NCI-H446 treated with DMSO at 0.1 percent for 48 hours (cell line): ENCODE measurements around the gene SLC1A1.
"Not testable (repeated sequence)": the region's sequence is repeated elsewhere in the genome, so short reads cannot be mapped to it uniquely, and the experiment has no call there.

Experiments used
- DNase-seq: peaks from one replicate; lab custom pipeline; 2025; lab: John Stamatoyannopoulos, UW

Gene SLC1A1

GRCh38 chr9:4506490-4506889 lies 16.2 kb downstream of the SLC1A1 start:
- no peak for DNase-seq

- DNase-seq, result no peak
Observed at GRCh38 chr9:4507306-4508130, 17.2 kb downstream of the SLC1A1 start.

GRCh38 chr9:4508246-4508906 lies 18.1 kb downstream of the SLC1A1 start:
- DNase-seq, result no peak

GRCh38 chr9:4508907-4509589 lies 18.8 kb downstream of the SLC1A1 start:
- no peak for DNase-seq

GRCh38 chr9:4509590-4509984 lies 19.3 kb downstream of the SLC1A1 start:
- DNase-seq, result no peak

GRCh38 chr9:4510546-4511322 lies 20.5 kb downstream of the SLC1A1 start:
- DNase-seq, result no peak

- DNase-seq, result no peak
Observed at GRCh38 chr9:4514252-4515128, 24.2 kb downstream of the SLC1A1 start.

- peak; percentile 66 for DNase-seq
Observed at GRCh38 chr9:4515958-4516375, 25.7 kb downstream of the SLC1A1 start.

- DNase-seq, result no peak
Observed at GRCh38 chr9:4517274-4517673, 27.0 kb downstream of the SLC1A1 start.

GRCh38 chr9:4519604-4520003 lies 29.3 kb downstream of the SLC1A1 start:
- no peak for DNase-seq

- DNase-seq, result no peak
Observed at GRCh38 chr9:4520055-4520454, 29.8 kb downstream of the SLC1A1 start.

- DNase-seq, result no peak
Observed at GRCh38 chr9:4530375-4530774, 40.1 kb downstream of the SLC1A1 start.

GRCh38 chr9:4530831-4531230 lies 40.6 kb downstream of the SLC1A1 start:
- not testable (repeated sequence) for DNase-seq

GRCh38 chr9:4531355-4531754 lies 41.1 kb downstream of the SLC1A1 start:
- DNase-seq, result not testable (repeated sequence)

GRCh38 chr9:4533881-4534280 lies 43.6 kb downstream of the SLC1A1 start:
- DNase-seq, result not testable (repeated sequence)

GRCh38 chr9:4536196-4536595 lies 45.9 kb downstream of the SLC1A1 start:
- not testable (repeated sequence) for DNase-seq

- no peak for DNase-seq
Observed at GRCh38 chr9:4537581-4537980, 47.3 kb downstream of the SLC1A1 start.

- DNase-seq, result no peak
Observed at GRCh38 chr9:4538107-4538506, 47.8 kb downstream of the SLC1A1 start.

GRCh38 chr9:4538621-4539020 lies 48.4 kb downstream of the SLC1A1 start:
- no peak for DNase-seq

- no peak for DNase-seq
Observed at GRCh38 chr9:4540425-4540824, 50.2 kb downstream of the SLC1A1 start.

- no peak for DNase-seq
Observed at GRCh38 chr9:4541281-4541680, 51.0 kb downstream of the SLC1A1 start.
